WTC11 (cell line): ENCODE data around the gene ZFC3H1. TPM values are rescaled to one million over a fixed set of nuclear protein-coding genes. Genes with fewer than 3 reads are reported as not detected.

Experiments
- ATAC-seq: fragments of 200-7000 bp; cut with Tn5 transposase; 2 replicates; pipeline ENCODE4 v1.10.0; 2021; ENCODE audit warnings: mild to moderate bottlenecking, moderate library complexity
- CTCF ChIA-PET: fragments of 300-600 bp; sonication (Branson Sonifier 250); formaldehyde crosslinking; loops from one replicate; lab custom pipeline; 2021; ENCODE audit warnings: antibody characterized with exemption; lab: Charles Lee
- POLR2A ChIA-PET: fragments of 350-600 bp; sonication (Branson Sonifier 250); formaldehyde crosslinking; loops from one replicate; lab custom pipeline; 2021; ENCODE audit warnings: antibody characterized with exemption; lab: Charles Lee
- DNase-seq: peaks from one replicate; pipeline ENCODE4 v3.0.0; 2021; ENCODE audit warnings: low spot score
- H3K27ac Mint-ChIP-seq: 2 replicates; pipeline ENCODE4 v1.8.0; 2021; ENCODE audit warnings: mixed read lengths
- H3K27me3 Mint-ChIP-seq: 2 replicates; pipeline ENCODE4 v1.8.0; 2021; ENCODE audit warnings: low read depth, mild to moderate bottlenecking, moderate library complexity, mixed read lengths
- H3K36me3 Mint-ChIP-seq: 2 replicates; pipeline ENCODE4 v1.8.0; 2021; ENCODE audit warnings: mixed read lengths
- H3K4me1 Mint-ChIP-seq: 2 replicates; pipeline ENCODE4 v1.8.0; 2022; ENCODE audit warnings: mixed read lengths
- H3K4me3 Mint-ChIP-seq: 2 replicates; pipeline ENCODE4 v1.8.0; 2021; ENCODE audit warnings: mild to moderate bottlenecking, moderate library complexity, mixed read lengths
- H3K9me3 Mint-ChIP-seq: 2 replicates; pipeline ENCODE4 v1.8.0; 2021; ENCODE audit warnings: mixed read lengths
- ATF1 ChIP-seq: sonication (generic); formaldehyde crosslinking; IDR thresholded peaks from 2 replicates; pipeline ENCODE4 v1.8.1; 2023; ENCODE audit warnings: mild to moderate bottlenecking, moderate library complexity, missing genetic modification reagents
- CREM ChIP-seq: sonication (generic); formaldehyde crosslinking; IDR thresholded peaks from 2 replicates; pipeline ENCODE4 v1.8.1; 2022; ENCODE audit warnings: mild to moderate bottlenecking, missing genetic modification reagents, moderate library complexity
- EMX1 ChIP-seq: fragments of 250-450 bp; sonication (Bioruptor Pico); IDR thresholded peaks from 2 replicates; pipeline ENCODE4 v1.8.0; 2021; ENCODE audit warnings: mild to moderate bottlenecking
- FOXK1 ChIP-seq: sonication (generic); formaldehyde crosslinking; IDR thresholded peaks from 2 replicates; pipeline ENCODE4 v1.8.0; 2022; ENCODE audit warnings: mild to moderate bottlenecking, moderate library complexity, missing genetic modification reagents
- FOXP1 ChIP-seq: sonication (generic); formaldehyde crosslinking; IDR thresholded peaks from 2 replicates; pipeline ENCODE4 v1.8.0; 2022; ENCODE audit warnings: missing genetic modification reagents, mild to moderate bottlenecking, moderate library complexity, borderline replicate concordance
- KAT7 ChIP-seq: sonication (generic); formaldehyde crosslinking; IDR thresholded peaks from 2 replicates; pipeline ENCODE4 v1.8.1; 2023; ENCODE audit warnings: missing genetic modification reagents, mild to moderate bottlenecking, borderline replicate concordance
- MXD4 ChIP-seq: fragments of 250-450 bp; sonication (Bioruptor Pico); IDR thresholded peaks from 2 replicates; pipeline ENCODE4 v1.8.0; 2021; ENCODE audit warnings: mild to moderate bottlenecking, moderate library complexity, borderline replicate concordance
- MYBL2 ChIP-seq: sonication (generic); formaldehyde crosslinking; IDR thresholded peaks from 2 replicates; pipeline ENCODE4 v1.8.1; 2023; ENCODE audit warnings: mild to moderate bottlenecking, moderate library complexity, missing genetic modification reagents
- OVOL2 ChIP-seq: fragments of 250-450 bp; sonication (Bioruptor Pico); IDR thresholded peaks from 2 replicates; pipeline ENCODE4 v1.9.0; 2021; ENCODE audit warnings: mild to moderate bottlenecking, borderline replicate concordance
- SP1 ChIP-seq: sonication (generic); formaldehyde crosslinking; conservative IDR thresholded peaks from 2 replicates; pipeline ENCODE4 v1.8.1; 2022; ENCODE audit warnings: missing genetic modification reagents
- TEAD1 ChIP-seq: sonication (generic); formaldehyde crosslinking; IDR thresholded peaks from 2 replicates; pipeline ENCODE4 v1.8.0; 2022; ENCODE audit warnings: mild to moderate bottlenecking, missing genetic modification reagents
- total RNA-seq: library from RNA; stranded (reverse); gene quantifications from 3 replicates; pipeline ENCODE4 v1.2.3, GENCODE V29; 2021
- TF ChIP-seq, protein P1 (sequence below): fragments of 250-450 bp; sonication (Bioruptor Pico); IDR thresholded peaks from 2 replicates; pipeline ENCODE4 v1.9.0; 2021; ENCODE audit warnings: mild to moderate bottlenecking
- TF ChIP-seq, protein P2 (sequence below): sonication (generic); formaldehyde crosslinking; IDR thresholded peaks from 2 replicates; pipeline ENCODE4 v1.8.0; 2022; ENCODE audit warnings: missing genetic modification reagents
- TF ChIP-seq, protein P3 (sequence below): fragments of 250-450 bp; sonication (Bioruptor Pico); conservative IDR thresholded peaks from 2 replicates; pipeline ENCODE4 v1.9.0; 2021; ENCODE audit warnings: mild to moderate bottlenecking
- TF ChIP-seq, protein P4 (sequence below): fragments of 250-450 bp; sonication (Bioruptor Pico); IDR thresholded peaks from 2 replicates; pipeline ENCODE4 v1.9.0; 2021; ENCODE audit warnings: moderate library complexity, mild to moderate bottlenecking, inconsistent platforms, borderline replicate concordance
- TF ChIP-seq, protein P5 (sequence below): sonication (generic); formaldehyde crosslinking; IDR thresholded peaks from 2 replicates; pipeline ENCODE4 v1.8.1; 2023; ENCODE audit warnings: mild to moderate bottlenecking, missing genetic modification reagents
- TF ChIP-seq, protein P6 (sequence below): fragments of 250-450 bp; sonication (Bioruptor Pico); IDR thresholded peaks from 2 replicates; pipeline ENCODE4 v1.8.0; 2021; ENCODE audit warnings: mild to moderate bottlenecking

Gene ZFC3H1
- total RNA-seq, 1 experiment from 2014 or later, result 33.9 TPM

DNA sequence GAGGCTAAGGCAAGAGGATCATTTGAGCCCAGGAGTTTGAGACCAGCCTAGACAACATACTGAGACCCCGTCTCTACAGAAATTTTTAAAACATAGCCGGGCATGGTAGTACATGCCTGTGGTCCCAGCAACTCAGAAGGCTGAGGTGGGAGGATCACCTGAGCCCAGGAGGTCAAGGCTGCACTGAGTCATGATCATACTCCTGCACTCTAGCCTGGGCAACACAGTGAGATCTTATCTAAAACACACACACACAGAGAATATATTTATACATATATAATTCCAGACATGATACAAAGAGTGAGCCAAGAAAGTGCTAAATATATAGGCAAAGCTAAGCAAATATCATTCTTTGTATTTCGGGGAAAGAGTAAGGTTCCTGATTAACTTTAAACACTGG is 9.4 kb downstream of the ZFC3H1 start:
- TF ChIP-seq MXD4 (no peak), KAT7 (CRISPR knock-in tag) (no peak), CREM (CRISPR knock-in tag) (no peak), FOXP1 (CRISPR knock-in tag) (no peak), SP1 (CRISPR knock-in tag) (no peak), EMX1 (CRISPR knock-in tag) (no peak), ATF1 (no peak), MYBL2 (CRISPR knock-in tag) (no peak), TEAD1 (CRISPR knock-in tag) (no peak), OVOL2 (no peak)
- TF ChIP-seq, protein P1, sequence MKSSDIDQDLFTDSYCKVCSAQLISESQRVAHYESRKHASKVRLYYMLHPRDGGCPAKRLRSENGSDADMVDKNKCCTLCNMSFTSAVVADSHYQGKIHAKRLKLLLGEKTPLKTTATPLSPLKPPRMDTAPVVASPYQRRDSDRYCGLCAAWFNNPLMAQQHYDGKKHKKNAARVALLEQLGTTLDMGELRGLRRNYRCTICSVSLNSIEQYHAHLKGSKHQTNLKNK, result no peak
- TF ChIP-seq, protein P2, sequence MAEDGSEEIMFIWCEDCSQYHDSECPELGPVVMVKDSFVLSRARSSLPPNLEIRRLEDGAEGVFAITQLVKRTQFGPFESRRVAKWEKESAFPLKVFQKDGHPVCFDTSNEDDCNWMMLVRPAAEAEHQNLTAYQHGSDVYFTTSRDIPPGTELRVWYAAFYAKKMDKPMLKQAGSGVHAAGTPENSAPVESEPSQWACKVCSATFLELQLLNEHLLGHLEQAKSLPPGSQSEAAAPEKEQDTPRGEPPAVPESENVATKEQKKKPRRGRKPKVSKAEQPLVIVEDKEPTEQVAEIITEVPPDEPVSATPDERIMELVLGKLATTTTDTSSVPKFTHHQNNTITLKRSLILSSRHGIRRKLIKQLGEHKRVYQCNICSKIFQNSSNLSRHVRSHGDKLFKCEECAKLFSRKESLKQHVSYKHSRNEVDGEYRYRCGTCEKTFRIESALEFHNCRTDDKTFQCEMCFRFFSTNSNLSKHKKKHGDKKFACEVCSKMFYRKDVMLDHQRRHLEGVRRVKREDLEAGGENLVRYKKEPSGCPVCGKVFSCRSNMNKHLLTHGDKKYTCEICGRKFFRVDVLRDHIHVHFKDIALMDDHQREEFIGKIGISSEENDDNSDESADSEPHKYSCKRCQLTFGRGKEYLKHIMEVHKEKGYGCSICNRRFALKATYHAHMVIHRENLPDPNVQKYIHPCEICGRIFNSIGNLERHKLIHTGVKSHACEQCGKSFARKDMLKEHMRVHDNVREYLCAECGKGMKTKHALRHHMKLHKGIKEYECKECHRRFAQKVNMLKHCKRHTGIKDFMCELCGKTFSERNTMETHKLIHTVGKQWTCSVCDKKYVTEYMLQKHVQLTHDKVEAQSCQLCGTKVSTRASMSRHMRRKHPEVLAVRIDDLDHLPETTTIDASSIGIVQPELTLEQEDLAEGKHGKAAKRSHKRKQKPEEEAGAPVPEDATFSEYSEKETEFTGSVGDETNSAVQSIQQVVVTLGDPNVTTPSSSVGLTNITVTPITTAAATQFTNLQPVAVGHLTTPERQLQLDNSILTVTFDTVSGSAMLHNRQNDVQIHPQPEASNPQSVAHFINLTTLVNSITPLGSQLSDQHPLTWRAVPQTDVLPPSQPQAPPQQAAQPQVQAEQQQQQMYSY (CRISPR knock-in tag), result no peak
- TF ChIP-seq, protein P3, sequence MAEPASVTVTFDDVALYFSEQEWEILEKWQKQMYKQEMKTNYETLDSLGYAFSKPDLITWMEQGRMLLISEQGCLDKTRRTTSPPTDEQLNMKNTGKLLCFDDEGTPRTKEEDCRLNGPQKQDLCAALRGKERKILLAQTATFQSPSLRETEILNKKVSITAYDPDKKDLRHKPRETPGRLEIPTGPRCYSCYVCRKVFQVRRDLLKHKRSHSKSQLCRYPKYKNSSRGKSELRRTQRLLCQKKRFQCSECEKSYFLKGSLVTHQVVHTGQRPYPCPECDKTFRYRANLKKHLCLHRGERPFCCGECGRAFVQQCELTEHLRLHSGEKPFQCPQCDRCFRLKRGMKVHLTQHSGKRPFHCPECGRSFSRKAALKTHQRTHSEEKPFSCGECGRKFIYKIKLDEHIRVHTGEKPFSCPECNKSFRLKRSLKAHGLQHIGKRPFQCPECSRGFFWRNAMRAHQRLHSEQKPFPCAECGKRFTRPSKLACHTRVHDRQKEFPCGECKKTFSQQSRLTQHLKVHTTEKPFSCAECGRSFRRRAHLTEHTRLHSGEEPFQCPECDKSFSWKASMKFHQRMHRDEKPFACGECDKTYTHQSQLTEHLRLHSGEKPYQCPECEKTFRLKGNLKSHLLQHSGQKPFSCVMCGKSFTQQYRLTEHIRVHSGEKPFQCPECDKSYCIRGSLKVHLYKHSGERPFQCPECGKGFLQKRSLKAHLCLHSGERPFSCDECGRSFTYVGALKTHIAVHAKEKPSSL (CRISPR knock-in tag), result no peak
- TF ChIP-seq, protein P4, sequence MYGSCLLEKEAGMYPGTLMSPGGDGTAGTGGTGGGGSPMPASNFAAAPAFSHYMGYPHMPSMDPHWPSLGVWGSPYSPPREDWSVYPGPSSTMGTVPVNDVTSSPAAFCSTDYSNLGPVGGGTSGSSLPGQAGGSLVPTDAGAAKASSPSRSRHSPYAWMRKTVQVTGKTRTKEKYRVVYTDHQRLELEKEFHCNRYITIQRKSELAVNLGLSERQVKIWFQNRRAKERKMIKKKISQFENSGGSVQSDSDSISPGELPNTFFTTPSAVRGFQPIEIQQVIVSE, result no peak
- TF ChIP-seq, protein P5, sequence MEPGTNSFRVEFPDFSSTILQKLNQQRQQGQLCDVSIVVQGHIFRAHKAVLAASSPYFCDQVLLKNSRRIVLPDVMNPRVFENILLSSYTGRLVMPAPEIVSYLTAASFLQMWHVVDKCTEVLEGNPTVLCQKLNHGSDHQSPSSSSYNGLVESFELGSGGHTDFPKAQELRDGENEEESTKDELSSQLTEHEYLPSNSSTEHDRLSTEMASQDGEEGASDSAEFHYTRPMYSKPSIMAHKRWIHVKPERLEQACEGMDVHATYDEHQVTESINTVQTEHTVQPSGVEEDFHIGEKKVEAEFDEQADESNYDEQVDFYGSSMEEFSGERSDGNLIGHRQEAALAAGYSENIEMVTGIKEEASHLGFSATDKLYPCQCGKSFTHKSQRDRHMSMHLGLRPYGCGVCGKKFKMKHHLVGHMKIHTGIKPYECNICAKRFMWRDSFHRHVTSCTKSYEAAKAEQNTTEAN (CRISPR knock-in tag), result no peak
- TF ChIP-seq, protein P6, sequence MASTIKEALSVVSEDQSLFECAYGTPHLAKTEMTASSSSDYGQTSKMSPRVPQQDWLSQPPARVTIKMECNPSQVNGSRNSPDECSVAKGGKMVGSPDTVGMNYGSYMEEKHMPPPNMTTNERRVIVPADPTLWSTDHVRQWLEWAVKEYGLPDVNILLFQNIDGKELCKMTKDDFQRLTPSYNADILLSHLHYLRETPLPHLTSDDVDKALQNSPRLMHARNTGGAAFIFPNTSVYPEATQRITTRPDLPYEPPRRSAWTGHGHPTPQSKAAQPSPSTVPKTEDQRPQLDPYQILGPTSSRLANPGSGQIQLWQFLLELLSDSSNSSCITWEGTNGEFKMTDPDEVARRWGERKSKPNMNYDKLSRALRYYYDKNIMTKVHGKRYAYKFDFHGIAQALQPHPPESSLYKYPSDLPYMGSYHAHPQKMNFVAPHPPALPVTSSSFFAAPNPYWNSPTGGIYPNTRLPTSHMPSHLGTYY (CRISPR knock-in tag), result no peak
- TF ChIP-seq, all 79 proteins: peak for 0
- DNase-seq, result no peak
- H3K27me3 Mint-ChIP-seq, result no peaks in the 10 kb centered on the region
- H3K4me1 Mint-ChIP-seq, result no peaks in the 10 kb centered on the region
- ATAC-seq, result no peak
- no peak overlapping the region for H3K4me3 Mint-ChIP-seq
- H3K9me3 Mint-ChIP-seq, result peaks cover 5% of the 10 kb centered on the region
- ChIA-PET POLR2A (no interaction called here), CTCF (no interaction called here)
- H3K27ac Mint-ChIP-seq, result no peak overlapping the region
- H3K36me3 Mint-ChIP-seq, result peaks cover 23% of the 10 kb centered on the region

DNA sequence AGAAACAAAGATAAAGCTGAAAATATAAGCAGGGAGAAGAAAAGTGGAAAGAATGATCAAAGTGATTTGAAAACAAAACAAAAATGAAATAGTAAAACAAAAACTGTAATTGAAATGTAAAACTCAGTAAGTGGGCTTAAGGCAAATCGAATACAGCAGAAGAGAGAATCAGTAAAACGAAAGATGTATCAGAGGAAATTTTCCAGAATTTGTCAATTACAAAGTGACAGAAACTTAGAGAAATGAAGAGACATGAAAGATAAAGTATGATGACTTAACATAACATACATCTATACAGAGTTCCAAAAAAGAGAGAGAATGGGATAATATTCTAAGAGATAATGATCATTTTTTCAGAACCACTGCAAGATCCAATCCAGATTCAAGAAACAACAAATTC is 10.5 kb downstream of the ZFC3H1 start:
- TF ChIP-seq FOXK1 (CRISPR knock-in tag), result no peak
- TF ChIP-seq, protein P5 (CRISPR knock-in tag), result no peak
- Mint-ChIP-seq H3K27ac (no peak overlapping the region), H3K4me1 (no peaks in the 10 kb centered on the region), H3K36me3 (peaks cover 14% of the 10 kb centered on the region), H3K4me3 (no peak overlapping the region), H3K9me3 (peaks cover 5% of the 10 kb centered on the region), H3K27me3 (no peaks in the 10 kb centered on the region)
- ChIA-PET POLR2A (no interaction called here), CTCF (no interaction called here)
- no peak for ATAC-seq
- DNase-seq, result no peak
